Activated CD8-positive, alpha-beta memory T cell treated with anti-CD3 and anti-CD28 coated beads, Interleukin-2, amount 50 U/mL, for 1 hour (primary cell): ENCODE measurements around the gene GLRX3.
"Not testable (repeated sequence)": the region's sequence is repeated elsewhere in the genome, so short reads cannot be mapped to it uniquely, and the experiment has no call there.

ENCODE experiments used
- DNase-seq: peaks from one replicate; pipeline ENCODE4 v3.0.0-alpha.2; 2020; ENCODE audit errors: extremely low read depth

GLRX3 gene

DNA sequence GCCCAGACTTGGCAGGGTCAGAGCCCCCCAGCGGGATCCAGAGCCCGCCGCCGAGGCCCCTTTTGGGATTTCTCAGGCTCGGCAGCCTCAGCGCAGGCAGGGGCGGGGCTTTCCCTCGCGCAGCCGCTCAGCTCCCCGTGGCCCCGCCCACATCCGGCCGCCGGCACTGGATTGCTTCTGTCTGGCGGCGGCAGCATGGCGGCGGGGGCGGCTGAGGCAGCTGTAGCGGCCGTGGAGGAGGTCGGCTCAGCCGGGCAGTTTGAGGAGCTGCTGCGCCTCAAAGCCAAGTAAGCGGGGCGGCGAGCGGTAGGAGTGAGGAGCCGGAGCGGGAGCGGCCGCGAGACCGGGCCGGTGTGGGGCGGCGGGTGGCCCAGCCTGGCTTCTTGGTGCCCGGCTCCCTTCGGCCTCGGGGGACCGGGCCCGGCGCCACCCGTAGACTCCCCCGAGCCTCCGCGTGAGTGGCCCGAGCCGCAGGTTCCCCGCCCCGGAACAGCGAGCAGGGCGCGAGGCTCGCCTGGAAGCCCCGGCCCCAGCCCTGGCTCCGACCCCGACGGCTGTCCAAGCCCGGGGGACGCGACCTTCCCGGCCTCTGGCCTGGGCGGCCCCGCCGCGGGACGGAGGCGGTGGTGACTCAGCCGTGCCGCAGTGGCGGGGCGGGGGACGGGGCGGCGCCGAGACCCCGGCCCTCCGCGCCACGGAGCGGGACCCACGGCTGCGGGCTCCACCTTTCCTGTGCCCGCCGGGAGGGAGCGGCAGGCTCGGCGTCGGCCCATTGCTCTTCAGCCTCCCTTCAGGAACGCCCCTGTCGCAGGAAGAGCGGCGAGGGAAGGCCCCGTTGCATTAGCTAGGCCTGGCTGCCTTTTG lies at the start of gene GLRX3:
Gene GLRX3, plus strand, starts transcription at position 166 of the 864 bp plus-strand sequence. Its CDS starts 30 bp downstream, at position 196.
- peak; percentile 59 for DNase-seq

DNA sequence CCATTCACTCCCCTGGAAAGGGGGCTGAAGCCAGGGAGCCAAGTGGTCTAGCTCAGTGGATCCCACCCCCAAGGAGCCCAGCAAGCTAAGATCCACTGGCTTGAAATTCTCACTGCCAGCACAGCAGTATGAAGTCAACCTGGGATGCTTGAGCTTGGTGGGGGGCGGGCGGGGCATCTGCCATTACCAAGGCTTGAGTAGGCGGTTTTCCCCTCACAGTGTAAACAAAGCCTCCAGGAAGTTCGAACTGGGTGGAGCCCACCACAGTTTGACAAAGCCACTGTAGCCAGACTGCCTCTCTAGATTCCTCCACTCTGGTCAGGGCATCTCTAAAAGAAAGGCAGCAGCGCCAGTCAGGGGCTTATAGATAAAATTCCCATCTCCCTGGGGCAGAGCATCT lies 45.6 kb upstream of the GLRX3 start:
- not testable (repeated sequence) for DNase-seq

DNA sequence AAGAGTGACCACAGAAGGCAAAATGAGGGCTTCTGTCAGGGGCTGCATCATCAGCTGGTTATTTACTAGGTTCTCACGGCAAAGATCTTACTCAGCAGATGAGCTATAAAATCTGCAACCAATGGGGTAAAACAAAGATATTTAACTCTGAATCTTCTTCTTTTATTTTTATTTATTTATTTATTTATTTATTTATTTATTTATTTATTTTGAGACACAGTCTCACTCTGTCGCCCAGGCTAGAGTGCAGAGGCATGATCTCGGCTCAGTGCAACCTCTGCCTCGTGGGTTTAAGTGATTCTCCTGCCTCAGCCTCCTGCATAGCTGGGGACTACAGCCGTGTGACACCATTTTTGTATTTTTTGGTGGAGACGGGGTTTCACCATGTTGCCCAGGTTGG lies 36.8 kb upstream of the GLRX3 start:
- no peak for DNase-seq

DNA sequence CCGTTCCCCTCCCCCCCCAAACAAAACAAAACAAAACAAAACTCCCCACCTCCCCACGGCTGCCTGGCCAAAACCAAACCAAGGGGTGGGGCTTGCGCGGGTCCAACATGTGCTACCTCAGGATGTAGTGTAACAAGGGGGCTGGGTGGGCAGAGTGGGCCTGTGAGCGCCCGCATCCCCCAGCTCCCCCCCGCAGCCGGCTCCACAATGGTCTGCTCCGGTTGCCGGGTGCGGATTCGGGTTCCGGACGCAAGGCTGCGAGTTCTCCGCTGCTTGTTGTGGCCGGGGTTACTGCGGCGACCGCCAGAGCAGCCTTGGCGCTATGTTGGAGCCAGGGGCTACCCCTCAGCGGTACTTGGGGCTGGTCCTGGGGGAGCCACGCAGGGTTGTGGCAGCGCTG lies 30.5 kb upstream of the GLRX3 start:
- no peak for DNase-seq

- DNase-seq = not testable (repeated sequence)
These were observed 28.0 kb upstream of the GLRX3 start for GRCh38 chr10:130108146-130108545.

GRCh38 chr10:130108934-130109604 lies 27.1 kb upstream of the GLRX3 start:
- DNase-seq = no peak

DNA sequence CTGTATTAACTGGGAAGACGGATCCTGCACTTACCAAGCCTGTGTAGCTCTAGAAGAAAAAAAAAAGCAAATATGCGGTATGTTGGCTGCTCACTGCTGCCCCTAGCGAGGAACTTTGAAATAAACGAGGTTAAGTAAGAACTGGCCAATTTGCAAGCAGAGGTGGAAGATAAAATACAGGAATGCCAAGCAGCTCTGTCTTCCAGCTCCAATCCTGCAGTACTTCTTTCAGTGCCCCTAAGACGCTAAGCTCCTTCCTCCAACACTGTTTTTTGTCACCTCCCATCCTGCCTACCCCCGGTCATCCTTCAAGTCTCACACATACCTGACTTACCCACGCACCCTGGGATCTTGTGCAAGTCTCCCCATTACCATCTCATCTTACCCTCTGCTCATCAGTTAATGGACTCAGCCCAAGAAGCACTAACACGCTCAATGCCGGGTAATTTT lies 26.4 kb upstream of the GLRX3 start:
- DNase-seq = peak; percentile 35

DNA sequence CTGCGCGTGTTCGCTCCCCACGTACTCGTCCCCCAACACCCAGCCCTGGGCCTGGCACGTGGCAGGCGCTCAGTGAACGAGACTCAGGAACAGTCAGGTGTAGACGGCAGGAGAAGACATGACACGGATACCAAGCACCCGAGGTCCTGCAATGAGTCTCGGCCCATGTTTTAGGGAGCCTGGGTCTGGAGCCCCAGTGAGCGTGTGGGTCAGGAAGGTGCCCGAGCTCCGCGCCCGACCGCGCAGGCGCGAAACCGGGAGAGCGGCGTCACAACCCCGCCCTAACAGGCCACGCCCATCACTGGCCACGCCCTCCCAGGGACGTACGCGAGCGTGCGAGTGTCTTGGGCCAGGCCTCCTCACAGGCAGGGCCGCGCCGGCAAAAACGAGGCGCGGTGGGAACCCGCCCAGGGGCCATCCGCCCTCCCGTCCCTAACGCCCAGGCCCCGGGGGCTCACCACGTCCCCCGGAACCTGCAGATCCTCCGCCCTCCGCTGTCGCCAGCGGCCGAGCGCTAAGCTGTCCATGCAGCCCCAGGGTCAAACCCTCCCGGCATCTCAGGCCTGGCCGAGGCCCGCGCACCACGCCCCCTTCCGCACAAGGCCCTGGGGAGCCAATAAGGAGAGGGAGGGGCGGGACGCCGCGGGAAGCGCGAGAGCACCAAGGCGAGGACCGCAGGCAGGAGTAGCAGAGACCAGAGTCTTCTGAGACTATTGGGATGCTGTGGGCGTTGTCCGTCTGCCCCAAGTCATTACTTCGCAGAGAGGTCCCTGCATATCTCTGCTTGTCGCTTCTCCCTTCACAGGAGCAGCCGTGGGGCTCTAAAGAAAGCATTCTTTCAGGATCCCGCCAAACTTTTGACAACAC lies 25.7 kb upstream of the GLRX3 start, which contains the start of gene C10orf143:
Gene C10orf143, minus strand, starts transcription at position 585 of the 867 bp plus-strand sequence. Its CDS starts 58 bp downstream, at position 527.
- DNase-seq = peak; percentile 88

DNA sequence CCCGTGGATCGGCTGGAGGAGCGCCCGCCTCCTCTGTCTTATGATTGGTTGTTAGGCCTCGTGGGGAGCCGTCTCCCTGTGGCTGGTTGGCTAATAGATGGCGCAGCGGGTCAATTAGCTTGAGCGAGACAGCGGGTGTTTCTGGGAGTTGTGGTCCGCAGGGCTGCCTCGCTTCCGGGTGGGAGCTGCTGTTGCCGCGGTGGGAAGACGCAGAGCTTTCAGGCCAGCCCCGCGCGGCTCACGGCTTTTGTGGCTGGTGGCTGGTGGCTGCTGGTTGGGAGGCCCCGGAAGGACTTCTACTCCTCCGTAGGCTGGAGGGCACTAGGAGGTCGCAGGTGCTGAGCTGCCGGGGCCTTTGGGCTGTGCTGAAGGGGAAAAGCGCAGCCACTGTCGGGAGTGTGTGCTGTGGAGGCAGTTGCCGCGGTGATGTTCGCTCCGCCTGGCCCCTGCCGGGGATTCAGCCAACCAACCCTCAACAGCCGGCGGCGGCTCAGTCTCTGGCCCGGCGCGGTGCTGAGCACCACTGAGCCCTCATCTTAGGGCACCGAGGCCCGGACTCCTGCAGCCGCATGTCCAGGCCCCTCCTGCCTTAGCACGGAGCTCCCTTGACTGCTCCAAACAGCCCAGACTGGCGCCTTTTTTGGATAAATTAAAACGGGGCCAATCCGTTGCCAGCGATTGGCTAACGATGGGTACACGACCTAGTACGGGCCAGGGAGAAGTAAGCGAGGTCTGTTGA lies 24.9 kb upstream of the GLRX3 start:
- peak; percentile 89 for DNase-seq

- DNase-seq = no peak
These were observed 24.4 kb upstream of the GLRX3 start for GRCh38 chr10:130111852-130112180.

- DNase-seq = no peak
These were observed 23.4 kb upstream of the GLRX3 start for GRCh38 chr10:130112821-130113220.

- not testable (repeated sequence) for DNase-seq
These were observed 19.2 kb upstream of the GLRX3 start for GRCh38 chr10:130116942-130117341.

- not testable (repeated sequence) for DNase-seq
These were observed 18.7 kb upstream of the GLRX3 start for GRCh38 chr10:130117535-130117934.

DNA sequence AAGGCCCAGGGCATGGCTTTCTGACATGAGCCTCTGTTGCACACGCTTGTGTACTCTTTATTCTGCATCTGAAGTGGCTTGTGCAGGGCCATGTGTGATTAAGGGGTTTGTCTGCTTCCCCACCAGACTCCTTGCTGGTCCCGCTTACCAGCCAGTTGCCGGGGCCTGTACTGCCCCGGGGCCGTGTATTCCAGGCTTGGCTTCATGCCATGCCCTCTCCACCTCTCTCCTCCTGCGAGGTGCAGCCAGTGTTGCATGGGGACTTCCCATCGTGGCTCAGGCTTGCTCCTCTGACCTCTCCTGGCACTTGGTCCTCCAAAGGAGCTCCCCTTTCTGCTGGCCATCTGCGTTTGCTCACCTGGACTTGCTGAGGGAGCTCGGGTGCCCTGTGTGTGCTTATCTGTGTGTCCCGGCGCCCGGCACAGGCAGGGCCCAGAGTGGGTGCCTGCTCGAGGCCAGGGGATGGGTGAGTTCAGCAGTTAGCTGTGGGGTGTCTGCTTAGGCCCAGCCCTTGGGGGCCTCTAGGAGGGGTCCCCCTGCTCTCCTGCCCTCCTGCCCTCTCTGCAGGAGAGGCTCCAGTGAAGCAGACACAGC lies 14.6 kb upstream of the GLRX3 start:
- DNase-seq = no peak

DNA sequence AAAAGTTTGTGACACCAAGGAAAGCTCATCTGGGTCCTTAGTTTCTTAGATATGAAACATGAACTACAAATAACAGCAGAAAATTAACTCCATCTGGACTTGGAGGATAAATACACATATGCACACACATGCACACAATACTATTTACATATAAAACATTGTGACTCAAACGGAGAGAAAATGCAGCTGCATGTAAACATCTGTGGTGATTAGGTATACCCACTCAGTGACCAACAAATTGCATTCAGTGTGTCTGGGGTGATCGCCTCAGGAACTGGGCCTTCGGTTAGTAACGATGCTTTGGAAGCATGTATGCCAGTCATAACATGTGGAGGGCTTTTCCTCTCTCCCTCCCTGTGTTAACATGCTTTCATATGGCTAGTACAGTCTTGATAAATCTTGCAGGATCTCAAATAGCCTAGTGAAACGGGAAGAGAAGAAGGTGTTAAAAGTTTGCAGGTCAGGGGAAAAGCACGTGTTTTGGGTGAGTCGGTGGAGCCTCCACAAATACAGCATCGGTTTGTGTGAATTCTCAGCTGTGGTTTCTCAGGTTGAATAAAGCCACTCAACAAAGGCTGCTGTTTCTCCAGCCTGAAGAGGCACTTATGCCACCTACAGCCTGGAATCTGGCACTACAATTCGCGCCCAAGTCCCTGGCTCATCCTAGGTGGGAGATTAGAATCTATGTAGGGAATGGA lies 8.7 kb upstream of the GLRX3 start:
- DNase-seq = no peak

- no peak for DNase-seq
These were observed 8.0 kb upstream of the GLRX3 start for GRCh38 chr10:130128062-130128781.

- no peak for DNase-seq
These were observed 7.3 kb upstream of the GLRX3 start for GRCh38 chr10:130128922-130129321.

GRCh38 chr10:130135676-130136225 lies 440 bp upstream of the GLRX3 start:
- DNase-seq = no peak

DNA sequence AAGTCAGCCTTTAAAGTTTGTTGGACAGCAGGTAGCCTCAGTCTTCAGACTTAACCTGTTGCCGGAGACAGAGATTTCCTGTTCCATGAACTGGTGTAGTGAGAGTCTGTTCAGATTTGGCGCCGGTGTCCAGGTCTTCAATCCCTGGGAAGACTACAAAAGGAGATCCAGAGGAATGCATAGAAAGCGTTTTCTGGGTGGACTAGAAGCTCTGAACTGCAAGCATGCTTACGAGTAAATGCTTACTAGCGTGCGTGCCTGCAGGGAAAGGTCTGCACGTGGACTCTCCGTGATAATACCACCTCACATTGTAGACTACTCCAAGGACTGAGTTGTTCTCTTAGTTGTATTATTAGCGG lies 878 bp downstream of the GLRX3 start:
- no peak for DNase-seq
